IPS-18c (cell line): ENCODE measurements around the gene SMG9.

Source experiments
- H3K4me3 ChIP-seq: 2 replicates; pipeline ENCODE4 v1.7.0; 2013; ENCODE audit warnings: low read depth, mild to moderate bottlenecking, low read length, moderate library complexity; ENCODE audit not compliant: insufficient read depth
- H3K9me3 ChIP-seq: one replicate; pipeline ENCODE4 v1.6.1; 2013; ENCODE audit warnings: mild to moderate bottlenecking, low read length, moderate library complexity; ENCODE audit not compliant: control insufficient read depth, insufficient read depth

SMG9 gene, protein sequence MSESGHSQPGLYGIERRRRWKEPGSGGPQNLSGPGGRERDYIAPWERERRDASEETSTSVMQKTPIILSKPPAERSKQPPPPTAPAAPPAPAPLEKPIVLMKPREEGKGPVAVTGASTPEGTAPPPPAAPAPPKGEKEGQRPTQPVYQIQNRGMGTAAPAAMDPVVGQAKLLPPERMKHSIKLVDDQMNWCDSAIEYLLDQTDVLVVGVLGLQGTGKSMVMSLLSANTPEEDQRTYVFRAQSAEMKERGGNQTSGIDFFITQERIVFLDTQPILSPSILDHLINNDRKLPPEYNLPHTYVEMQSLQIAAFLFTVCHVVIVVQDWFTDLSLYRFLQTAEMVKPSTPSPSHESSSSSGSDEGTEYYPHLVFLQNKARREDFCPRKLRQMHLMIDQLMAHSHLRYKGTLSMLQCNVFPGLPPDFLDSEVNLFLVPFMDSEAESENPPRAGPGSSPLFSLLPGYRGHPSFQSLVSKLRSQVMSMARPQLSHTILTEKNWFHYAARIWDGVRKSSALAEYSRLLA

GRCh38 chr19:43754503-43755255 is at the start of gene SMG9:
Gene SMG9 (minus strand): TSS chr19:43754962. CDS start chr19:43750741, 4,221 bp downstream.
- Histone ChIP-seq H3K4me3 (peak within 1 kb of the TSS; percentile 95), H3K9me3 (no peaks in the 10 kb centered on the region)

- H3K4me3 ChIP-seq: no peak overlapping the region
- no peaks in the 10 kb centered on the region for H3K9me3 ChIP-seq
Observed at GRCh38 chr19:43804432-43804831, 49.7 kb upstream of the SMG9 start.

GRCh38 chr19:43802216-43802951 is 47.6 kb upstream of the SMG9 start, which contains the start of gene LYPD5:
Gene LYPD5 (minus strand): TSS chr19:43802447. CDS start chr19:43802380, 67 bp downstream.
- H3K4me3 ChIP-seq: no peak within 1 kb of the TSS
- H3K9me3 ChIP-seq: no peaks in the 10 kb centered on the region

GRCh38 chr19:43799502-43800142 is 44.9 kb upstream of the SMG9 start:
- Histone ChIP-seq H3K4me3 (peak overlapping the region; percentile 72; the same call in 1 of the 2 replicates), H3K9me3 (no peaks in the 10 kb centered on the region)

GRCh38 chr19:43798546-43799409 is 44.0 kb upstream of the SMG9 start:
- Histone ChIP-seq H3K4me3 (peak overlapping the region; percentile 72), H3K9me3 (no peaks in the 10 kb centered on the region)

- Histone ChIP-seq H3K9me3 (no peaks in the 10 kb centered on the region), H3K4me3 (peak overlapping the region; percentile 72)
Observed at GRCh38 chr19:43798026-43798545, 43.3 kb upstream of the SMG9 start.

GRCh38 chr19:43797556-43797955 is 42.8 kb upstream of the SMG9 start:
- H3K9me3 ChIP-seq: no peaks in the 10 kb centered on the region

DNA sequence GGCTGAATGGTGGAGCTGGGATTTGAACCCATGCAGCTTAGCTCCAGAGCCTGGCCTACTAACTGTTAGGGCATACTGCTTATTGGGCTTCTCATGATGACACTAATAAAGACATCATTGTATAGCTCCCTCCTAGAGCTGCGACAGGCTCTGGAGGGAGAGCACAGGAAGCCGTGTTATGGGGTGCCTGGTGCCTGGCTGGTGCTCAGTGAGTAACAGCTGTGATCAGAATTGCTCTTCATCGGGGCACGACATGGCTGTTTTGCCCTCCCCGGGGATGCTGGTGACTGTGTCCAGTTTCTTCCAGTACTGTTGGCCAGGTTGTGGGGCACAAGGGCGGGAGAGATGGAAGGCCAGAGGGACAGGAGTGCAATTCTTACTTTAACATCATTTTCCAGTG is 42.4 kb upstream of the SMG9 start:
- H3K4me3 ChIP-seq: no peak overlapping the region
- H3K9me3 ChIP-seq: no peaks in the 10 kb centered on the region

More at GRCh38 chr19:43797556-43797955, 42.8 kb upstream of the SMG9 start:
- no peak overlapping the region for H3K4me3 ChIP-seq

- Histone ChIP-seq H3K4me3 (no peak overlapping the region), H3K9me3 (peaks cover 2% of the 10 kb centered on the region)
Observed at GRCh38 chr19:43790587-43790986, 35.8 kb upstream of the SMG9 start.

DNA sequence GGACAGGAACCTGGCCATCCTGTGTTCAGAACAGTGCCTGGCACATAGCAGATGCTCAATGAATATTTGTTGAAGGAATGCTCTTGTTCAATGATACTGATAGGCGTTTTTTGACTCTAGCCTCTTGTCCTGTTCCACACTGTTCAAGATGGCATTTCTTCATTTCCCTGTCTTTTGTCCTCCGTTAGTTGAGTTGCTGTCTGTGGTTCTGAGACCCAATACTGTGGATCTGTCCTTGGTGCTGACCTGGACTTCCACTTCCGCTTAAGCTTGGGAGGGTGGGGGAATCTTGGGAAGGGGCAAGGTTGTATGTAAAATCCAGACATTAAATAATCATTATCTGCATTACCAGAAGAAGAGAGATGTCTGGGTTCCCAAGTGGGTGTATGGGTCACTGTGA is 34.3 kb upstream of the SMG9 start:
- Histone ChIP-seq H3K9me3 (peaks cover 2% of the 10 kb centered on the region), H3K4me3 (no peak overlapping the region)

- H3K9me3 ChIP-seq: peaks cover 2% of the 10 kb centered on the region
- no peak overlapping the region for H3K4me3 ChIP-seq
Observed at GRCh38 chr19:43786665-43787064, 31.9 kb upstream of the SMG9 start.

DNA sequence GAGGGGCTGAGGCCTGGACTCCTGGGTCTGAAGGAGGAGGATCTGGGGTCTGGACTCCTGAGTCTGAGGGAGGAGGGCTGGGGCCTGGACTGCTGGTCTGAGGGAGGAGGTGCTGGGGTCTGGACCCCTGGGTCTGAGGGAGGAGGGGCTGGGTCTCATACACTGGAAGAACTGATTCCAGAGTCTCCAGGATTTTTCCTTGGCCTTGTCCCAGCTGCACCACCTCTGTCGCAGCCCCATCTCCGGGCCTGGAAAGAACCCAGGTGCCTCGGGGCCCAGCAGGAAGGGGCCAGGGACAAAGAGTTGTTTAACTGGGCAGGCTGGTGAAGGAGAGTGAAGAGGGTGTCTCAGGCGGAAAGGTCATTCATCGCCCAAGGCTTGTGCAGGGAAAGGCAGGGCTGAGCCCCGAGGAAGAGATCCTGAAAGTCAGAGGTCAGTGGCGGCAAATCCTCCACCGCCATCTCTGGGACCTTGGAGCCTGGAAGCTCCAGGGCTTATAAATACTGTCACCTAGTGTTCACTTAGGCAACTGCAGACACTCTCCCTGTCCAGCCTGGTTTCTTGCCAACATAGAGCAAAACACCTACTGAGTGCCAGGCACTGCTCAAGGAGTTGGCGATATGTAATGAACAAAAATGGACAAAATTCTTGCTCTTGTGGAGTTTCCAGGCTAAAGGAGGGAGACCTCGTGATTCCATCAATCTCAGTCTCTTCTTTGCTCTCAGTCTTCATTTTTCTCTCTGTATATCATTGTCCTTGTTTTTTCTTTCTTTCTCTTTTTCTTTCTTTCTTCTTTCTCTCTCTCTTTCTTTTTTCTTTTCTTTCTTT is 30.4 kb upstream of the SMG9 start:
- H3K9me3 ChIP-seq: peaks cover 2% of the 10 kb centered on the region
- H3K4me3 ChIP-seq: no peak overlapping the region

- no peak overlapping the region for H3K4me3 ChIP-seq
- H3K9me3 ChIP-seq: peaks cover 2% of the 10 kb centered on the region
Observed at GRCh38 chr19:43784241-43784980, 29.6 kb upstream of the SMG9 start.

GRCh38 chr19:43783636-43784035 is 28.9 kb upstream of the SMG9 start:
- peaks cover 1% of the 10 kb centered on the region for H3K9me3 ChIP-seq
- no peak overlapping the region for H3K4me3 ChIP-seq
